ENCODE measurements around the gene MRPL11.

MRPL11 gene

GRCh38 chr11:66386171-66387069 is 52.2 kb downstream of the MRPL11 start:
- peak; percentile 89 for DNase-seq

All from NCI-H1694 (cell line).